Measurements from ENCODE around the gene GNAO1. TPM values are rescaled to one million over a fixed set of nuclear protein-coding genes. Genes with fewer than 3 reads are reported as not detected.

GNAO1 gene
- polyA plus RNA-seq, 1 donor from 2014 or later, result 31.5 TPM

GRCh38 chr16:56307534-56307873, 116.2 kb downstream of the GNAO1 start:
- Histone ChIP-seq H4K20me1 (ENCODE audit: insufficient read depth) (no peaks in the 10 kb centered on the region), H3K9me3 (ENCODE audit: low read length) (no peaks in the 10 kb centered on the region), H3K9me2 (ENCODE audit: insufficient read depth, low read length) (no peaks in the 10 kb centered on the region), H3K36me3 (ENCODE audit: insufficient read depth, low read length) (no peaks in the 10 kb centered on the region), H3K27ac (ENCODE audit: low read length) (no peak overlapping the region), H3K4me2 (ENCODE audit: low read length) (no peak overlapping the region), H3F3A (ENCODE audit: insufficient read depth, low read length, poor library complexity, severe bottlenecking) (no peaks in the 10 kb centered on the region), H3K9ac (ENCODE audit: low read length) (no peak overlapping the region), H3K4me3 (ENCODE audit: low read length) (no peak overlapping the region), H2AFZ (ENCODE audit: low read depth, low read length) (no peak overlapping the region), H3K79me2 (replicated peaks; ENCODE audit: insufficient read depth, low read length) (no peaks in the 10 kb centered on the region), H3K27me3 (ENCODE audit: insufficient read depth, low read depth, low read length) (no peaks in the 10 kb centered on the region)
- TF ChIP-seq EZH2 (IDR thresholded peaks at IDR 0.05; ENCODE audit: borderline replicate concordance, insufficient read depth, low read length, poor library complexity, severe bottlenecking) (no peak), SMC3 (conservative IDR thresholded peaks at IDR 0.05; ENCODE audit: poor library complexity) (no peak), REST (IDR thresholded peaks at IDR 0.05; ENCODE audit: borderline replicate concordance) (no peak), POLR2AphosphoS5 (IDR thresholded peaks at IDR 0.05) (no peak), CTCF (IDR thresholded peaks at IDR 0.05; ENCODE audit: poor library complexity, severe bottlenecking) (no peak), RAD21 (conservative IDR thresholded peaks at IDR 0.05) (no peak), EP300 (conservative IDR thresholded peaks at IDR 0.05; ENCODE audit: poor library complexity, severe bottlenecking) (no peak), MXI1 (conservative IDR thresholded peaks at IDR 0.05; ENCODE audit: poor library complexity, severe bottlenecking) (no peak)

- Histone ChIP-seq H4K20me1 (ENCODE audit: insufficient read depth) (no peaks in the 10 kb centered on the region), H3K79me2 (replicated peaks; ENCODE audit: insufficient read depth, low read length) (no peaks in the 10 kb centered on the region), H3K27ac (ENCODE audit: low read length) (no peak overlapping the region), H3K36me3 (ENCODE audit: insufficient read depth, low read length) (no peaks in the 10 kb centered on the region), H3K9ac (ENCODE audit: low read length) (no peak overlapping the region), H3F3A (ENCODE audit: insufficient read depth, low read length, poor library complexity, severe bottlenecking) (no peaks in the 10 kb centered on the region), H2AFZ (ENCODE audit: low read depth, low read length) (no peak overlapping the region), H3K4me2 (ENCODE audit: low read length) (no peak overlapping the region), H3K4me3 (ENCODE audit: low read length) (no peak overlapping the region), H3K9me3 (ENCODE audit: low read length) (no peaks in the 10 kb centered on the region), H3K9me2 (ENCODE audit: insufficient read depth, low read length) (no peaks in the 10 kb centered on the region), H3K27me3 (ENCODE audit: insufficient read depth, low read depth, low read length) (no peaks in the 10 kb centered on the region)
- TF ChIP-seq CTCF (IDR thresholded peaks at IDR 0.05; ENCODE audit: poor library complexity, severe bottlenecking), result no peak
- TF ChIP-seq POLR2AphosphoS5 (IDR thresholded peaks at IDR 0.05), result no peak
- TF ChIP-seq TAF1 (IDR thresholded peaks at IDR 0.05; ENCODE audit: low read depth), result no peak
- TF ChIP-seq SMC3 (conservative IDR thresholded peaks at IDR 0.05; ENCODE audit: poor library complexity), result no peak
- no peak for TF ChIP-seq RAD21 (conservative IDR thresholded peaks at IDR 0.05)
Observed at GRCh38 chr16:56309008-56309407, 117.7 kb downstream of the GNAO1 start.
